Neural cell (in vitro differentiated cells): ENCODE data around the gene STX10. TPM values are rescaled to one million over a fixed set of nuclear protein-coding genes. Genes with fewer than 3 reads are reported as not detected.

Experiments
- H2AFZ ChIP-seq: fragments of 200-600, 300-800 bp; sonication (generic), shearing (Covaris generic); 2 replicates; pipeline ENCODE4 v1.6.0; 2014; ENCODE audit warnings: low read depth, mild to moderate bottlenecking, antibody characterized with exemption, low read length, moderate library complexity
- H3F3A ChIP-seq: fragments of 200-600 bp; shearing (Covaris generic); 2 replicates; pipeline ENCODE4 v1.6.1; 2016; ENCODE audit warnings: mild to moderate bottlenecking, moderate library complexity, mixed read lengths, antibody characterized with exemption, low read length; ENCODE audit not compliant: insufficient read depth, poor library complexity, severe bottlenecking
- H3K27ac ChIP-seq: fragments of 200-600, 300-800 bp; sonication (generic), shearing (Covaris generic); 2 replicates; pipeline ENCODE4 v1.5.1; 2014; ENCODE audit warnings: mild to moderate bottlenecking, low read length, moderate library complexity
- H3K27me3 ChIP-seq: fragments of 300-800, 200-600 bp; sonication (generic), shearing (Covaris generic); 2 replicates; pipeline ENCODE4 v1.6.0; 2014; ENCODE audit warnings: mild to moderate bottlenecking, low read depth, low read length, moderate library complexity; ENCODE audit not compliant: insufficient read depth
- H3K36me3 ChIP-seq: fragments of 300-800, 200-600 bp; sonication (generic), shearing (Covaris generic); 2 replicates; pipeline ENCODE4 v1.5.1; 2014; ENCODE audit warnings: mild to moderate bottlenecking, antibody characterized with exemption, low read length, moderate library complexity; ENCODE audit not compliant: insufficient read depth
- H3K4me2 ChIP-seq: fragments of 300-800, 200-600 bp; sonication (generic), shearing (Covaris generic); 2 replicates; pipeline ENCODE4 v1.6.0; 2014; ENCODE audit warnings: mild to moderate bottlenecking, low read length
- H3K4me3 ChIP-seq: fragments of 300-800, 200-600 bp; sonication (generic), shearing (Covaris generic); 2 replicates; pipeline ENCODE4 v1.5.1; 2014; ENCODE audit warnings: mild to moderate bottlenecking, low read length, moderate library complexity
- H3K79me2 ChIP-seq: fragments of 200-600 bp; shearing (Covaris generic); replicated peaks from 2 replicates; pipeline ENCODE4 v1.6.0; 2014; ENCODE audit warnings: mild to moderate bottlenecking, low read length, moderate library complexity; ENCODE audit not compliant: insufficient read depth
- H3K9ac ChIP-seq: fragments of 300-800, 200-600 bp; sonication (generic), shearing (Covaris generic); 2 replicates; pipeline ENCODE4 v1.6.1; 2016; ENCODE audit warnings: mild to moderate bottlenecking, low read length, mixed read lengths
- H3K9me2 ChIP-seq: fragments of 200-600 bp; shearing (Covaris generic); 2 replicates; pipeline ENCODE4 v1.6.1; 2016; ENCODE audit warnings: mild to moderate bottlenecking, low read length, mixed read lengths; ENCODE audit not compliant: insufficient read depth
- H3K9me3 ChIP-seq: fragments of 200-600, 300-800 bp; sonication (generic), shearing (Covaris generic); 2 replicates; pipeline ENCODE4 v1.6.1; 2016; ENCODE audit warnings: mild to moderate bottlenecking, mixed run types, low read length, moderate library complexity, mixed read lengths
- H4K20me1 ChIP-seq: fragments of 200-600 bp; shearing (Covaris generic); 2 replicates; pipeline ENCODE4 v1.6.1; 2016; ENCODE audit warnings: mild to moderate bottlenecking, mixed run types; ENCODE audit not compliant: insufficient read depth
- EP300 ChIP-seq: fragments of 450-650 bp; conservative IDR thresholded peaks from 2 replicates; pipeline ENCODE4 v1.6.1; 2014; ENCODE audit warnings: antibody characterized with exemption, mild to moderate bottlenecking, moderate library complexity; ENCODE audit not compliant: poor library complexity, severe bottlenecking
- EZH2 ChIP-seq: fragments of 200-600, 300-800 bp; shearing (Covaris generic), sonication (generic); IDR thresholded peaks from 2 replicates; pipeline ENCODE4 v1.6.1; 2014; ENCODE audit warnings: antibody characterized with exemption, low read length, borderline replicate concordance, mild to moderate bottlenecking; ENCODE audit not compliant: insufficient read depth, poor library complexity, severe bottlenecking
- MXI1 ChIP-seq: fragments of 450-650 bp; conservative IDR thresholded peaks from 2 replicates; pipeline ENCODE4 v1.6.1; 2014; ENCODE audit warnings: antibody characterized with exemption, mild to moderate bottlenecking; ENCODE audit not compliant: poor library complexity, severe bottlenecking
- POLR2AphosphoS5 ChIP-seq: IDR thresholded peaks from 2 replicates; pipeline ENCODE4 v1.6.1; 2012
- RAD21 ChIP-seq: fragments of 450-650 bp; conservative IDR thresholded peaks from 2 replicates; pipeline ENCODE4 v1.6.1; 2014; ENCODE audit warnings: antibody characterized with exemption, mild to moderate bottlenecking, moderate library complexity
- SMC3 ChIP-seq: fragments of 450-650 bp; conservative IDR thresholded peaks from 2 replicates; pipeline ENCODE4 v1.6.1; 2014; ENCODE audit warnings: antibody characterized with exemption, mild to moderate bottlenecking, moderate library complexity; ENCODE audit not compliant: poor library complexity
- TAF1 ChIP-seq: IDR thresholded peaks from 2 replicates; pipeline ENCODE4 v1.6.1; 2012; ENCODE audit warnings: low read depth
- polyA plus RNA-seq: library from polyadenylated mRNA; depleted of rRNA; stranded (reverse); fragments of >200 nt; gene quantifications from 2 replicates; pipeline ENCODE4 v1.2.3, GENCODE V29; 2014
- TF ChIP-seq, protein P1 (sequence below): IDR thresholded peaks from 2 replicates; pipeline ENCODE4 v1.6.1; 2012; ENCODE audit warnings: borderline replicate concordance
- TF ChIP-seq, protein P2 (sequence below): fragments of 450-650 bp; IDR thresholded peaks from 2 replicates; pipeline ENCODE4 v1.5.1; 2014; ENCODE audit warnings: antibody characterized with exemption, mild to moderate bottlenecking, moderate library complexity; ENCODE audit not compliant: poor library complexity, severe bottlenecking

The STX10 gene
- polyA plus RNA-seq, 1 donor from 2014 or later = 157 TPM

DNA sequence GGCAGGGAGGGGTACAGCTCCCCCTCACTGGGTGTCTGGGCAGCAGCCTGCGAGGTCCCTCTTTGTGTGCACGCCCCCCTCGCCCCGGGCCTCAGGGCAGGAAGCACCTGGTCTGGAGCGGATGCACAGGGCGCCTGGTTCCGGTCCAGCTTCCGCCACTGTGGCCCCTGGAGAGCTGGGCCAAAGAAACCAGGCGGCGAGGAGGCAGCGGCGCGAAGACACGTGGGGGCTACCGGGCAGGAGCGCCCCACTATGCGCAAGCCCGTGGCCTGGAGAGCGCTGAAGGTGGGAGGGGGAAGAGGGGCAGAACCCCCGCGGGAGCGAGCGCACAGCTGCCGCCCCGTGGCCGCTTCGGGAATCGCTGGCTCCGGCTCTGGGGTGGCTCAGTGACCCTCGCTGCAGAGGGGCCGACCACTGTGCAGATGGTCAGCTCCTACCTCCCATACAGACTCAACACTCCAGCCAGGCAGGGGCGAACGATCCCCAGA is 45.8 kb downstream of the STX10 start:
- no peaks in the 10 kb centered on the region for H4K20me1 ChIP-seq
- no peak overlapping the region for H3K4me3 ChIP-seq
- TF ChIP-seq TAF1 (no peak), RAD21 (no peak)
- peaks cover 34% of the 10 kb centered on the region for H3K27me3 ChIP-seq
- H3K9me2 ChIP-seq = no peaks in the 10 kb centered on the region
- no peak overlapping the region for H3K27ac ChIP-seq
- H3K79me2 ChIP-seq = no peaks in the 10 kb centered on the region
- no peaks in the 10 kb centered on the region for H3K9me3 ChIP-seq
- H2AFZ ChIP-seq = no peak overlapping the region
- no peaks in the 10 kb centered on the region for H3K36me3 ChIP-seq
- no peaks in the 10 kb centered on the region for H3F3A ChIP-seq
- no peak overlapping the region for H3K4me2 ChIP-seq
- H3K9ac ChIP-seq = no peak overlapping the region

DNA sequence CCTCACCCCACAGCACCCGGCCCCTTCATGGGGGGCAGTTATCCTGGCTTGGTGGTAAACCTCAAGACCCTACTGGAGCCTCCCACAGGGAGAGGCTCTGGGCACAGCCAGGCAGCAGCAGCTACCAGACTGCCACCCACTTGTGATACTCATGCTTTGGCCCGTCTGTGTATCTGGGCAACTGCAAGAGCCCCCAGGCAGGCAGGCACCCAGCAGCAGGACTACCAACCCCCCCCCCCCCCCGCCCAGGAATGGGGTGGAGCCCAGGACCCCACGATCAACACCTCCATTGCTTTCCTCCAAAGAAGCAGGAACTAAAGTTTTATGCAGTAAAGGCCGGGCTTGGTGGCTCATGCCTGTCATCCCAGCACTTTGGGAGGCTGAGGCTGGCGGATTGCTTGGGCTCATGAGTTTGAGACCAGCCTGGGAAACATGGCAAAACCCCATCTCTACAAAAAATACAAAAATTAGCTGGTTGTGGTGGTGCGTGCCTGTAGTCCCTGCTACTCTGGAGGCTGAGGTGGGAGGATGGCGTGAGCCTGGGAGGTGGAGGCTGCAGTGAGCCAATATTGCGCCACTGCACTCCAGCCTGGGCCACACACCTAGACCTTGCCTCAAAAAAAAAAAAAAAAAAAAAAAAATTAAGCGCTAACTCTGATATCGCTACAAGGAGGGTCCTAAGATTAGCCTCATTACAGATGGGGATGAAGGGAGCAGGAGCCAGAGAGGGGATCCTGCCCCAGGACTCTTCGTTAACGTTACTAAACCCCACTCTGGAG is 46.4 kb downstream of the STX10 start:
- Histone ChIP-seq H3K36me3 (no peaks in the 10 kb centered on the region), H3K9me2 (no peaks in the 10 kb centered on the region), H3F3A (no peaks in the 10 kb centered on the region), H3K27me3 (peaks cover 41% of the 10 kb centered on the region), H3K79me2 (no peaks in the 10 kb centered on the region), H3K9ac (no peak overlapping the region), H3K4me2 (no peak overlapping the region), H3K4me3 (no peak overlapping the region), H4K20me1 (no peaks in the 10 kb centered on the region), H3K27ac (no peak overlapping the region), H3K9me3 (no peaks in the 10 kb centered on the region), H2AFZ (no peak overlapping the region)
- TF ChIP-seq RAD21 = no peak

DNA sequence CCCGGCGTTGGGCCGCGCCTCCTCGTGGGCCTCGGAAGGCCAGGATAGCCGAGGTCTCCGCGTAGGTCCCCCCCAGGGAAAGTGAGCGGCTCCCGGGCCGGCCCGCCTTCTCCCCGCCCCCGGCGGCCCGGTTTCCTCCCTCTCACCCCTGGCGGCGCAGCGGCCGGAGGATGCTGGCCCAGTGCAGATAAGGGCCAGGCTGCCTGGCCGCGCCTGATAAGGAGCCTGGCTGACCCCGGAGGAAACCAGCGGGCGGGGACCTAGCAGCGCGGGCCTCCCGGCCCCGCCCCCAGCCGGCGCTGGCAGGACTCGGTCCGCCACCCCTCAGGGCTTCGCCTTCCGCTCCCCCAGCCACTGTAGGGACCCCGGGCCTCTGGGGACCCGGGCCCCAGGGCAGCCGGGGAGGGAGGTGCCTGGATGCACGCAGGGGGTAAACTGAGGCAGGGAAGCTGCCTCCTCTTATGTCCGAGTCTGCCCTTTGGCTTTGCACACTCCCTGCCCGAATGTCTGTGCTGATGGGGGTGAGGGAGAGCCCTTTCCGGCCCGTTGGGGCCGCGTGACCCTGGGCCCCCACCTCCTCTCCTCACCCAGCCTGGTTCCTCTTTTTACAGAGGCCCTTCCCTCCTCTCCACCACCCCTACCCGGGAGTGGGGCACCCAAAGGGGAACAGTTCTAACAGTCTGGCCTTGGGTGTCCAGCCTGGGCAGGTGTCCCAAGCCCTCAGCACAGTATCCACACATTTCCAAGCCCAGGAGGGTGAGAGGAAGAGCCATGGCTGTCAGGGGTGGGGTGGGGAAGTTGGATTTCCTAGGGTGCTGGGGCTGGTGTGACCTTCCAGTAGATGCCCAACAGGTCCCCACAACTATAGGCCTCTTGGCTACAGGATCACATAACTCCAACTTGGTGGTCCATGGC is 47.3 kb downstream of the STX10 start, which contains the start of gene LYL1:
Gene LYL1, minus strand, starts transcription at position 193 of the 915 bp plus-strand sequence. CDS start 1,687 bp downstream, outside the sequence.
- Histone ChIP-seq H3K36me3 (no peaks in the 10 kb centered on the region), H3K9me2 (no peaks in the 10 kb centered on the region), H2AFZ (no peak within 1 kb of the TSS), H4K20me1 (no peaks in the 10 kb centered on the region), H3K4me2 (no peak within 1 kb of the TSS), H3K27me3 (peaks cover 48% of the 10 kb centered on the region), H3K9me3 (no peaks in the 10 kb centered on the region), H3K9ac (no peak within 1 kb of the TSS), H3K79me2 (no peaks in the 10 kb centered on the region), H3K4me3 (no peak within 1 kb of the TSS), H3K27ac (no peak within 1 kb of the TSS), H3F3A (no peaks in the 10 kb centered on the region)
- TF ChIP-seq TAF1 (no peak), EP300 (no peak), EZH2 (no peak), RAD21 (no peak), MXI1 (no peak), POLR2AphosphoS5 (no peak), SMC3 (no peak)
- TF ChIP-seq, protein P1, sequence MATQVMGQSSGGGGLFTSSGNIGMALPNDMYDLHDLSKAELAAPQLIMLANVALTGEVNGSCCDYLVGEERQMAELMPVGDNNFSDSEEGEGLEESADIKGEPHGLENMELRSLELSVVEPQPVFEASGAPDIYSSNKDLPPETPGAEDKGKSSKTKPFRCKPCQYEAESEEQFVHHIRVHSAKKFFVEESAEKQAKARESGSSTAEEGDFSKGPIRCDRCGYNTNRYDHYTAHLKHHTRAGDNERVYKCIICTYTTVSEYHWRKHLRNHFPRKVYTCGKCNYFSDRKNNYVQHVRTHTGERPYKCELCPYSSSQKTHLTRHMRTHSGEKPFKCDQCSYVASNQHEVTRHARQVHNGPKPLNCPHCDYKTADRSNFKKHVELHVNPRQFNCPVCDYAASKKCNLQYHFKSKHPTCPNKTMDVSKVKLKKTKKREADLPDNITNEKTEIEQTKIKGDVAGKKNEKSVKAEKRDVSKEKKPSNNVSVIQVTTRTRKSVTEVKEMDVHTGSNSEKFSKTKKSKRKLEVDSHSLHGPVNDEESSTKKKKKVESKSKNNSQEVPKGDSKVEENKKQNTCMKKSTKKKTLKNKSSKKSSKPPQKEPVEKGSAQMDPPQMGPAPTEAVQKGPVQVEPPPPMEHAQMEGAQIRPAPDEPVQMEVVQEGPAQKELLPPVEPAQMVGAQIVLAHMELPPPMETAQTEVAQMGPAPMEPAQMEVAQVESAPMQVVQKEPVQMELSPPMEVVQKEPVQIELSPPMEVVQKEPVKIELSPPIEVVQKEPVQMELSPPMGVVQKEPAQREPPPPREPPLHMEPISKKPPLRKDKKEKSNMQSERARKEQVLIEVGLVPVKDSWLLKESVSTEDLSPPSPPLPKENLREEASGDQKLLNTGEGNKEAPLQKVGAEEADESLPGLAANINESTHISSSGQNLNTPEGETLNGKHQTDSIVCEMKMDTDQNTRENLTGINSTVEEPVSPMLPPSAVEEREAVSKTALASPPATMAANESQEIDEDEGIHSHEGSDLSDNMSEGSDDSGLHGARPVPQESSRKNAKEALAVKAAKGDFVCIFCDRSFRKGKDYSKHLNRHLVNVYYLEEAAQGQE = no peak
- TF ChIP-seq, protein P2, sequence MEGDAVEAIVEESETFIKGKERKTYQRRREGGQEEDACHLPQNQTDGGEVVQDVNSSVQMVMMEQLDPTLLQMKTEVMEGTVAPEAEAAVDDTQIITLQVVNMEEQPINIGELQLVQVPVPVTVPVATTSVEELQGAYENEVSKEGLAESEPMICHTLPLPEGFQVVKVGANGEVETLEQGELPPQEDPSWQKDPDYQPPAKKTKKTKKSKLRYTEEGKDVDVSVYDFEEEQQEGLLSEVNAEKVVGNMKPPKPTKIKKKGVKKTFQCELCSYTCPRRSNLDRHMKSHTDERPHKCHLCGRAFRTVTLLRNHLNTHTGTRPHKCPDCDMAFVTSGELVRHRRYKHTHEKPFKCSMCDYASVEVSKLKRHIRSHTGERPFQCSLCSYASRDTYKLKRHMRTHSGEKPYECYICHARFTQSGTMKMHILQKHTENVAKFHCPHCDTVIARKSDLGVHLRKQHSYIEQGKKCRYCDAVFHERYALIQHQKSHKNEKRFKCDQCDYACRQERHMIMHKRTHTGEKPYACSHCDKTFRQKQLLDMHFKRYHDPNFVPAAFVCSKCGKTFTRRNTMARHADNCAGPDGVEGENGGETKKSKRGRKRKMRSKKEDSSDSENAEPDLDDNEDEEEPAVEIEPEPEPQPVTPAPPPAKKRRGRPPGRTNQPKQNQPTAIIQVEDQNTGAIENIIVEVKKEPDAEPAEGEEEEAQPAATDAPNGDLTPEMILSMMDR = no peak
